H1 (cell line): ENCODE data around the gene GPR52. TPM values are rescaled to one million over a fixed set of nuclear protein-coding genes. Genes with fewer than 3 reads are reported as not detected.

Experiments
- CTCF ChIA-PET: fragments of 300-600 bp; sonication (Branson Sonifier 250); formaldehyde crosslinking; loops from one replicate; lab custom pipeline; 2021; ENCODE audit not compliant: partially characterized antibody; lab: Charles Lee
- POLR2A ChIA-PET: fragments of 300-600 bp; sonication (Branson Sonifier 250); formaldehyde crosslinking; loops from one replicate; lab custom pipeline; 2021; ENCODE audit warnings: inconsistent platforms; ENCODE audit not compliant: partially characterized antibody; lab: Charles Lee
- DNase-seq, 2 experiments: peaks; one replicate each; pipeline versions ENCODE4 v3.0.0 to v3.0.0-alpha.2; 2010 to 2022; ENCODE audit warnings: low spot score in 2 of 2, low read depth in 1 of 2, mixed read lengths in 1 of 2
- FAIRE-seq: peaks from 2 replicates; lab custom pipeline; 2011; peaks lifted over from hg19 to GRCh38; lab: Jason Lieb, UNC
- H2AFZ ChIP-seq: 2 replicates; pipeline ENCODE4 v1.8.1; 2012; ENCODE audit warnings: low read length, inconsistent platforms
- H2AK5ac ChIP-seq: 2 replicates; pipeline ENCODE4 v1.6.1; 2013; ENCODE audit warnings: low read depth, low read length
- H2BK120ac ChIP-seq: replicated peaks from 2 replicates; pipeline ENCODE3; 2013; ENCODE audit warnings: low read depth, low read length, inconsistent platforms
- H2BK12ac ChIP-seq: 2 replicates; pipeline ENCODE4 v1.6.1; 2013; ENCODE audit warnings: low read depth, low read length
- H2BK15ac ChIP-seq: 2 replicates; pipeline ENCODE4 v1.6.1; 2013; ENCODE audit warnings: low read length
- H2BK20ac ChIP-seq: 2 replicates; pipeline ENCODE4 v1.6.1; 2013; ENCODE audit warnings: low read length
- H2BK5ac ChIP-seq: 2 replicates; pipeline ENCODE4 v1.6.1; 2013; ENCODE audit warnings: low read depth, low read length
- H3K14ac ChIP-seq: 2 replicates; pipeline ENCODE4 v1.6.1; 2013; ENCODE audit warnings: inconsistent platforms; ENCODE audit not compliant: insufficient read length
- H3K18ac ChIP-seq: 2 replicates; pipeline ENCODE4 v1.6.1; 2013; ENCODE audit warnings: low read length; ENCODE audit errors: extremely low read depth
- H3K23ac ChIP-seq: 2 replicates; pipeline ENCODE4 v1.6.1; 2013; ENCODE audit warnings: inconsistent platforms; ENCODE audit not compliant: insufficient read length
- H3K23me2 ChIP-seq: 2 replicates; pipeline ENCODE4 v1.6.1; 2013; ENCODE audit warnings: low read depth, low read length
- H3K27ac ChIP-seq: 2 replicates; pipeline ENCODE4 v1.6.1; 2011; ENCODE audit warnings: low read depth, low read length, inconsistent platforms
- H3K27me3 ChIP-seq, 4 experiments: replicated peaks in 1 of 4; 1 replicate in 1 of 4; 2 replicates in 3 of 4; pipeline versions ENCODE4 v1.6.1 to v1.8.1; 2011 to 2013; ENCODE audit warnings: low read length in 3 of 4, mild to moderate bottlenecking in 3 of 4, inconsistent platforms in 2 of 4, mixed read lengths in 2 of 4, moderate library complexity in 1 of 4; ENCODE audit not compliant: control insufficient read depth in 3 of 4, insufficient read depth in 3 of 4; ENCODE audit errors: extremely low read depth in 1 of 4
- H3K36me3 ChIP-seq, 4 experiments: 2 replicates each; pipeline versions ENCODE4 v1.6.1 to v1.8.1; 2011 to 2013; ENCODE audit warnings: mild to moderate bottlenecking in 4 of 4, low read length in 3 of 4, moderate library complexity in 2 of 4, control low read depth in 1 of 4, inconsistent platforms in 1 of 4; ENCODE audit not compliant: insufficient read depth in 4 of 4, control insufficient read depth in 2 of 4
- H3K4ac ChIP-seq: replicated peaks from 2 replicates; pipeline ENCODE3; 2013; ENCODE audit warnings: low read length, low read depth, mixed read lengths, inconsistent platforms; ENCODE audit not compliant: insufficient read length
- H3K4me1 ChIP-seq, 4 experiments: replicated peaks in 1 of 4; 1 replicate in 1 of 4; 2 replicates in 3 of 4; pipeline versions ENCODE4 v1.6.1 to v1.8.1; 2011 to 2013; ENCODE audit warnings: low read length in 3 of 4, inconsistent platforms in 2 of 4, mixed read lengths in 1 of 4; ENCODE audit not compliant: insufficient read depth in 4 of 4, control insufficient read depth in 3 of 4
- H3K4me2 ChIP-seq, 2 experiments: 2 replicates each; pipeline versions ENCODE4 v1.6.1 to v1.8.1; 2011 to 2013; ENCODE audit warnings: low read depth in 2 of 2, low read length in 2 of 2, control low read depth in 1 of 2, inconsistent platforms in 1 of 2, mild to moderate bottlenecking in 1 of 2; ENCODE audit not compliant: insufficient read depth in 1 of 2
- H3K4me3 ChIP-seq, 4 experiments: fragments of 200-600, 300-600 bp in 1 of 4; sonication (generic), shearing (Covaris generic), sonication (Bioruptor Twin) in 1 of 4; 2 replicates each; pipeline versions ENCODE4 v1.5.1 to v1.8.1; 2011 to 2016; ENCODE audit warnings: low read length in 4 of 4, low read depth in 3 of 4, control low read depth in 2 of 4, inconsistent platforms in 2 of 4, mild to moderate bottlenecking in 2 of 4, mixed read lengths in 1 of 4, moderate library complexity in 1 of 4; ENCODE audit not compliant: insufficient read depth in 2 of 4; ENCODE audit errors: extremely low read depth in 1 of 4
- H3K56ac ChIP-seq: replicated peaks from 2 replicates; pipeline ENCODE3; 2013; ENCODE audit warnings: low read depth, mild to moderate bottlenecking, mixed read lengths, low read length, inconsistent platforms; ENCODE audit not compliant: insufficient read length
- H3K79me1 ChIP-seq: 2 replicates; pipeline ENCODE4 v1.6.1; 2013; ENCODE audit warnings: low read depth, low read length, control low read depth
- H3K79me2 ChIP-seq, 2 experiments: 2 replicates each; pipeline versions ENCODE4 v1.6.1 to v1.8.1; 2012 to 2013; ENCODE audit warnings: low read length in 2 of 2, mild to moderate bottlenecking in 2 of 2, inconsistent platforms in 1 of 2; ENCODE audit not compliant: insufficient read depth in 2 of 2, control insufficient read depth in 1 of 2
- H3K9ac ChIP-seq, 4 experiments: replicated peaks in 1 of 4; 1 replicate in 1 of 4; 2 replicates in 3 of 4; pipeline versions ENCODE4 v1.6.1 to v1.8.1; 2011 to 2013; ENCODE audit warnings: low read depth in 3 of 4, low read length in 3 of 4, control low read depth in 2 of 4, mild to moderate bottlenecking in 2 of 4, moderate library complexity in 2 of 4, inconsistent platforms in 1 of 4; ENCODE audit errors: extremely low read depth in 1 of 4
- H3K9me3 ChIP-seq, 2 experiments: 2 replicates each; pipeline versions ENCODE4 v1.6.1 to v1.8.1; 2012 to 2013; ENCODE audit warnings: mild to moderate bottlenecking in 2 of 2, moderate library complexity in 2 of 2, control low read depth in 1 of 2, inconsistent platforms in 1 of 2, low read depth in 1 of 2, low read length in 1 of 2, mixed read lengths in 1 of 2; ENCODE audit not compliant: insufficient read depth in 2 of 2
- H4K20me1 ChIP-seq, 2 experiments: replicated peaks in 1 of 2; 2 replicates each; pipeline versions ENCODE3 to v1.8.1; 2011 to 2013; ENCODE audit warnings: inconsistent platforms in 2 of 2, low read length in 2 of 2, mild to moderate bottlenecking in 1 of 2; ENCODE audit not compliant: insufficient read depth in 2 of 2, control insufficient read depth in 1 of 2
- H4K5ac ChIP-seq: 2 replicates; pipeline ENCODE4 v1.6.1; 2013; ENCODE audit warnings: low read length, low read depth, mixed read lengths, inconsistent platforms; ENCODE audit not compliant: insufficient read length
- H4K8ac ChIP-seq: 2 replicates; pipeline ENCODE4 v1.8.0; 2013; ENCODE audit warnings: mild to moderate bottlenecking, moderate library complexity, low read length, inconsistent platforms; ENCODE audit not compliant: insufficient read depth; ENCODE audit errors: extremely low read depth
- H4K91ac ChIP-seq: replicated peaks from 2 replicates; pipeline ENCODE3; 2013; ENCODE audit warnings: low read length, mixed read lengths, inconsistent platforms; ENCODE audit not compliant: insufficient read length
- EZH2 ChIP-seq: fragments of 200-600 bp; sonication (generic); IDR thresholded peaks from 2 replicates; pipeline ENCODE4 v1.7.1; 2012; ENCODE audit warnings: low read depth, mild to moderate bottlenecking, moderate library complexity, low read length, inconsistent platforms; ENCODE audit not compliant: severe bottlenecking
- JUND ChIP-seq: IDR thresholded peaks from 2 replicates; pipeline ENCODE4 v1.6.1; 2011; ENCODE audit warnings: mild to moderate bottlenecking, improper control_type of control experiment, low read length
- MAFK ChIP-seq: IDR thresholded peaks from 2 replicates; pipeline ENCODE4 v1.6.1; 2012; ENCODE audit warnings: low read depth, mild to moderate bottlenecking, improper control_type of control experiment, low read length
- NANOG ChIP-seq: IDR thresholded peaks from 2 replicates; pipeline ENCODE4 v1.6.1; 2011; ENCODE audit warnings: low read length, low read depth, mild to moderate bottlenecking, inconsistent platforms; ENCODE audit not compliant: insufficient read depth, poor library complexity, severe bottlenecking
- NRF1 ChIP-seq: IDR thresholded peaks from 2 replicates; pipeline ENCODE4 v1.6.1; 2011; ENCODE audit warnings: mild to moderate bottlenecking, low read depth, low read length, improper control_type of control experiment
- POLR2A ChIP-seq, 2 experiments: IDR thresholded peaks; 1 replicate in 1 of 2; 2 replicates in 1 of 2; pipeline ENCODE4 v1.6.1; 2011; ENCODE audit warnings: low read depth in 2 of 2, low read length in 2 of 2, mild to moderate bottlenecking in 2 of 2; ENCODE audit errors: control extremely low read depth in 1 of 2
- POU5F1 ChIP-seq: IDR thresholded peaks from 2 replicates; pipeline ENCODE4 v1.6.1; 2011; ENCODE audit warnings: low read depth, mild to moderate bottlenecking, low read length, moderate library complexity
- RFX5 ChIP-seq: IDR thresholded peaks from 2 replicates; pipeline ENCODE4 v1.6.1; 2011; ENCODE audit warnings: low read depth, low read length, improper control_type of control experiment, borderline replicate concordance
- SP4 ChIP-seq: IDR thresholded peaks from 2 replicates; pipeline ENCODE4 v1.6.1; 2012; ENCODE audit warnings: low read length, inconsistent platforms
- SRF ChIP-seq: IDR thresholded peaks from 2 replicates; pipeline ENCODE4 v1.6.1; 2011; ENCODE audit warnings: mild to moderate bottlenecking, low read depth, low read length, moderate library complexity
- TAF1 ChIP-seq: IDR thresholded peaks from 2 replicates; pipeline ENCODE4 v1.6.1; 2011; ENCODE audit warnings: mild to moderate bottlenecking, low read depth, low read length
- TCF12 ChIP-seq: IDR thresholded peaks from 2 replicates; pipeline ENCODE4 v1.6.1; 2011; ENCODE audit warnings: low read depth, mild to moderate bottlenecking, low read length
- YY1 ChIP-seq: IDR thresholded peaks from 2 replicates; pipeline ENCODE4 v1.6.1; 2011; ENCODE audit warnings: low read depth, mild to moderate bottlenecking, low read length
- whole genome bisulfite sequencing, 2 experiments: shearing (Covaris generic) in 1 of 2; methylation state at CpG; one replicate each; pipeline versions ENCODE4 v1.1.6 to v1.1.7; 2013 to 2015; ENCODE audit warnings: low lambda C conversion rate in 2 of 2, mixed read lengths in 2 of 2, inconsistent platforms in 1 of 2, low coverage in 1 of 2, missing lambda C conversion rate in 1 of 2; ENCODE audit not compliant: insufficient replicate concordance in 2 of 2, insufficient coverage in 1 of 2, insufficient read length in 1 of 2; ENCODE audit errors: extremely low coverage in 1 of 2, missing lambda C conversion rate in 1 of 2; 5-methylcytosine and 5-hydroxymethylcytosine counted together
- polyA plus RNA-seq, 7 experiments: library from polyadenylated mRNA; depleted of rRNA in 3 of 7; stranded (reverse) in 5 of 7; unstranded in 2 of 7; fragments of >200 nt in 5 of 7; fragments of 200-250 nt in 2 of 7; gene quantifications; 1 replicate in 5 of 7; 2 replicates in 1 of 7; 4 replicates in 1 of 7; pipeline versions ENCODE4 v1.2.1 to v1.2.3, GENCODE V29; 2011 to 2013; ENCODE audit warnings: missing spikeins in 2 of 7, mixed read lengths in 2 of 7
- total RNA-seq: library from RNA; stranded (reverse); fragmentation: NEBNext Ultra II Directional; extraction: Animal tissue kit (Norgen Biotek cat#: 25700); gene quantifications from 2 replicates; pipeline ENCODE4 v1.2.1, GENCODE V29; 2021

GPR52 gene
- total and polyA plus RNA-seq, 2 of the 8 experiments (the other 6 are each of a cell fraction or from before 2014, with no cell fraction given), result 0.24 to 0.63 TPM

- no peak overlapping the region for H2AFZ ChIP-seq
- no peak overlapping the region for H3K4me3 ChIP-seq
- H2BK20ac ChIP-seq, result no peak overlapping the region
- ChIA-PET POLR2A (no interaction called here), CTCF (no interaction called here)
- H3K23me2 ChIP-seq, result no peaks in the 10 kb centered on the region
- H2BK12ac ChIP-seq, result no peak overlapping the region
- H2BK5ac ChIP-seq, result no peak overlapping the region
- H4K5ac ChIP-seq, result no peak overlapping the region
- FAIRE-seq (no peak), DNase-seq (no peak)
- no peak overlapping the region for H3K18ac ChIP-seq
- no peak overlapping the region for H3K4me2 ChIP-seq
- H3K56ac ChIP-seq, result no peak overlapping the region
- no peak overlapping the region for H2BK15ac ChIP-seq
- no peak overlapping the region for H3K14ac ChIP-seq
- H4K20me1 ChIP-seq, result no peaks in the 10 kb centered on the region
- no peak overlapping the region for H2BK120ac ChIP-seq
- H3K79me2 ChIP-seq, result no peaks in the 10 kb centered on the region
- no peak for TF ChIP-seq POU5F1
- no peak for TF ChIP-seq EZH2
- no peak for TF ChIP-seq RFX5
- no peak for TF ChIP-seq TCF12
- TF ChIP-seq POLR2A (IDR thresholded peaks at IDR 0.05; ENCODE audit: control extremely low read depth in 1 of 2, low read depth in 2 of 2, low read length in 2 of 2), result no peak
- TF ChIP-seq NANOG, result no peak
- no peak for TF ChIP-seq SP4
- no peak for TF ChIP-seq SRF
- TF ChIP-seq MAFK, result no peak
- no peak for TF ChIP-seq YY1
- no peak for TF ChIP-seq NRF1
- no peak for TF ChIP-seq JUND
- TF ChIP-seq TAF1, result no peak
- H3K27me3 ChIP-seq, result no peaks in the 10 kb centered on the region
- no peak overlapping the region for H2AK5ac ChIP-seq
- H3K23ac ChIP-seq, result no peak overlapping the region
- H3K4me1 ChIP-seq, result no peaks in the 10 kb centered on the region
- no peak overlapping the region for H4K8ac ChIP-seq
- no peak overlapping the region for H3K27ac ChIP-seq
- H3K4ac ChIP-seq, result no peak overlapping the region
- H3K9ac ChIP-seq, result no peak overlapping the region
- H3K79me1 ChIP-seq, result no peaks in the 10 kb centered on the region
- H3K9me3 ChIP-seq, result no peaks in the 10 kb centered on the region
- H4K91ac ChIP-seq, result no peak overlapping the region
- 84% methylated on average over 3 of the region's 3 CpGs; no CpG with 5 or more reads in 1 of the 2 experiments for WGBS, 2 experiments
- no peaks in the 10 kb centered on the region for H3K36me3 ChIP-seq
Observed at GRCh38 chr1:174426153-174426552, 21.6 kb upstream of the GPR52 start.
